ENCODE data around the gene SLC44A1.

Gene SLC44A1

GRCh38 chr9:105385381-105385985 is 141.0 kb downstream of the SLC44A1 start:
- in situ Hi-C loops (cut with MboI; ENCODE audit: low sequenced_read_pairs) = no loop called here

- in situ Hi-C loops (cut with MboI; ENCODE audit: low sequenced_read_pairs) = no loop called here
Measured at GRCh38 chr9:105389796-105390195, 145.3 kb downstream of the SLC44A1 start.

GRCh38 chr9:105390871-105391270 is 146.4 kb downstream of the SLC44A1 start:
- in situ Hi-C loops (cut with MboI; ENCODE audit: low sequenced_read_pairs) = no loop called here

- in situ Hi-C loops (cut with MboI; ENCODE audit: low sequenced_read_pairs) = no loop called here
Measured at GRCh38 chr9:105391288-105391687, 146.8 kb downstream of the SLC44A1 start.

GRCh38 chr9:105392531-105392930 is 148.1 kb downstream of the SLC44A1 start:
- in situ Hi-C loops (cut with MboI; ENCODE audit: low sequenced_read_pairs) = no loop called here

- in situ Hi-C loops (cut with MboI; ENCODE audit: low sequenced_read_pairs) = no loop called here
Measured at GRCh38 chr9:105393576-105394344, 149.3 kb downstream of the SLC44A1 start.

GRCh38 chr9:105396441-105396840 is 152.0 kb downstream of the SLC44A1 start:
- in situ Hi-C loops (cut with MboI; ENCODE audit: low sequenced_read_pairs) = no loop called here

GRCh38 chr9:105396901-105397300 is 152.4 kb downstream of the SLC44A1 start:
- in situ Hi-C loops (cut with MboI; ENCODE audit: low sequenced_read_pairs) = no loop called here

- in situ Hi-C loops (cut with MboI; ENCODE audit: low sequenced_read_pairs) = no loop called here
Measured at GRCh38 chr9:105399117-105399516, 154.7 kb downstream of the SLC44A1 start.

- in situ Hi-C loops (cut with MboI; ENCODE audit: low sequenced_read_pairs) = loop anchor here (25.0 kb wide), 1 partner anchor 614 kb away; no protein-coding TSS in a partner anchor
Measured at GRCh38 chr9:105401651-105402050, 157.2 kb downstream of the SLC44A1 start.

GRCh38 chr9:105403552-105404248 is 159.2 kb downstream of the SLC44A1 start:
- in situ Hi-C loops (cut with MboI; ENCODE audit: low sequenced_read_pairs) = loop anchor here (25.0 kb wide), 1 partner anchor 616 kb away; no protein-coding TSS in a partner anchor

GRCh38 chr9:105405514-105406131 is 161.2 kb downstream of the SLC44A1 start:
- in situ Hi-C loops (cut with MboI; ENCODE audit: low sequenced_read_pairs) = loop anchor here (25.0 kb wide), 1 partner anchor 618 kb away; no protein-coding TSS in a partner anchor

- in situ Hi-C loops (cut with MboI; ENCODE audit: low sequenced_read_pairs) = loop anchor here (25.0 kb wide), 1 partner anchor 619 kb away; no protein-coding TSS in a partner anchor
Measured at GRCh38 chr9:105406369-105406768, 161.9 kb downstream of the SLC44A1 start.

GRCh38 chr9:105413525-105413924 is 169.1 kb downstream of the SLC44A1 start:
- in situ Hi-C loops (cut with MboI; ENCODE audit: low sequenced_read_pairs) = loop anchor here (10.0 to 25.0 kb wide), 2 partner anchors 249 to 626 kb away; no protein-coding TSS in a partner anchor

- in situ Hi-C loops (cut with MboI; ENCODE audit: low sequenced_read_pairs) = loop anchor here (10.0 to 25.0 kb wide), 2 partner anchors 250 to 628 kb away; no protein-coding TSS in a partner anchor
Measured at GRCh38 chr9:105414947-105415661, 170.7 kb downstream of the SLC44A1 start.

GRCh38 chr9:105415662-105415980 is 171.2 kb downstream of the SLC44A1 start:
- in situ Hi-C loops (cut with MboI; ENCODE audit: low sequenced_read_pairs) = loop anchor here (10.0 to 25.0 kb wide), 2 partner anchors 251 to 628 kb away; no protein-coding TSS in a partner anchor

- in situ Hi-C loops (cut with MboI; ENCODE audit: low sequenced_read_pairs) = loop anchor here (10.0 to 25.0 kb wide), 2 partner anchors 252 to 630 kb away; no protein-coding TSS in a partner anchor
Measured at GRCh38 chr9:105416840-105417239, 172.4 kb downstream of the SLC44A1 start.

GRCh38 chr9:105418588-105419500 is 174.4 kb downstream of the SLC44A1 start:
- in situ Hi-C loops (cut with MboI; ENCODE audit: low sequenced_read_pairs) = loop anchor here (10.0 to 25.0 kb wide), 2 partner anchors 254 to 632 kb away; no protein-coding TSS in a partner anchor
